ENCODE data around the gene TMEM269.
A peak's percentile ranks its signal among the peaks of the same experiment; 100 is the strongest.
"Not testable (repeated sequence)": the region's sequence is repeated elsewhere in the genome, so short reads cannot be mapped to it uniquely, and the experiment has no call there.

TMEM269 gene

GRCh38 chr1:42774928-42775526 lies 9.8 kb upstream of the TMEM269 start:
- FAIRE-seq, result no peak
- DNase-seq (ENCODE audit: low spot score), result no peak

DNA sequence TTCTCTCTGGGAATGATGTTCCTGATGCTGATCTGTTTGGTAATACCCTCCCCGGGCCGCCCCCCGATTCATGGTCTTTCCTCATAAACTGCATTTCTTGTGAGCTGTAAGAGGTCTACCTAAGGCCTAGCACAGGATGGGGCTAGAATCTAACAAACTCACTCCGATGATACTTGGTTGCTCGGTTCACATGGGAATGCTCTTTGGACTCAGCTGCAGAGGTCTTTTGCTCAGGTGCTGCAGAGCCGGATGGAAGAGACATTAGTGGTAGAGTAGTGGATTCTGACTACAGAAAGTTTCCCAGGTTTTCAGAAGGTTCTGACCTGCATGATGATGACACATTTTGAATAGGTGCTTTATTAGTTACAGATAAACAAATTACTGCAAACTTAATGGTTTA lies 8.3 kb upstream of the TMEM269 start:
- DNase-seq (ENCODE audit: low spot score) (no peak), FAIRE-seq (no peak)

GRCh38 chr1:42777852-42778251 lies 6.9 kb upstream of the TMEM269 start:
- no peak for FAIRE-seq
- DNase-seq (ENCODE audit: low spot score), result peak; percentile 52

DNA sequence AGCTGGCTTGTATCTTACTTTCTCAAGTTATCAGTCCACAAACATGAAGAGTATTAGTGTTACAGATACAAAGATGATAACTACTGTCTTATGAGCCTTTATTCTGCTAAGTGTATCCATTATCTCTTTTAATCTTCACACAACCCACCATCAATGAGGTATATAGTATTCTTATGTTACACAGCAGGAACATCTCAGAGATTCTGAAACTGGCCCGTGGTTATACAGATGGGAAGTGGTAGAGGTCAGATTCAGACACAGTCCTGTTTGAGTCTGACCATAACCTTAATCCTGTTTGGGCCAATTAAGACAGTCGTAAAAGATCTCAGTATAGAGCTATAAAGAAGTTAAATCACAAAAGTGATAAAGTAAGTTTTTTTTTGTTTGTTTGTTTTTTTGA lies 5.1 kb upstream of the TMEM269 start:
- DNase-seq (ENCODE audit: low spot score) (no peak), FAIRE-seq (no peak)

DNA sequence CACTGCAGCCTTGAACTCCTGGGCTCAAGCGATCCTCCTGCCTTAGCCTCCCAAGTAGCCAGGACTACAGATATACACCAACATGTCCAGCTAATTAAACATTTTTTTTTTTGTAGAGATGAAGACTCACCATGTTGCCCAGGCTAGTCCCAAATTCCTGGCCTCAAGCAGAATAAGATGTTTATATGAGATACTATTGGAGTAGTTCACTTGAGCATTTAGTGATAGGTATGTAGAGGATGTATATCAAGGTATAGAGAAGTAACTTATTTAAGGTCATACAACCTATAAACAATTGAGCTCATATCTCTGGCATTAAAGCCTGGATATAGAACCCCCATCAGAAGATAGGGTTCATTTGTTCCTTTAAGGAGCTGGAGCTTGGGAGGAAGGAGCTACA lies 4.6 kb upstream of the TMEM269 start:
- no peak for DNase-seq (ENCODE audit: low spot score)
- FAIRE-seq, result no peak

DNA sequence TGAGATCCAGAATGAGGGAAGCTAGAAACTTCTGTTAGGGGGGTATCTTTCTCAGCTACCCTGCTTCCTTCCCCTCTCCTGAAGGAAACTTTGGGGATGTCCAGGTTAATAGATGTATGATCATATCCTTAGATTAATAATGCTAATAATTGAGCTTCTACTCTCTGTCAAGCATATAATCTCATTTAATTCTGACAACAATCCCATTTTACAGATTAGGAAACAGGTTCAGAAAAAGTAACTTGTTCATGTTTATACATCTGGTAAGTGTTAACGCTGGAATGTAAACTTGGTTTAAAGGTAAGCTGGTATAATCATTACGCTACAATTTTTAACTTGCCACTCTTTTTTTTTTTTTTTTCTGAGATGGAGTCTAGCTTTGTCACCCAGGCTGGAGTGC lies 1.7 kb upstream of the TMEM269 start:
- no peak for FAIRE-seq
- DNase-seq (ENCODE audit: low spot score), result no peak

DNA sequence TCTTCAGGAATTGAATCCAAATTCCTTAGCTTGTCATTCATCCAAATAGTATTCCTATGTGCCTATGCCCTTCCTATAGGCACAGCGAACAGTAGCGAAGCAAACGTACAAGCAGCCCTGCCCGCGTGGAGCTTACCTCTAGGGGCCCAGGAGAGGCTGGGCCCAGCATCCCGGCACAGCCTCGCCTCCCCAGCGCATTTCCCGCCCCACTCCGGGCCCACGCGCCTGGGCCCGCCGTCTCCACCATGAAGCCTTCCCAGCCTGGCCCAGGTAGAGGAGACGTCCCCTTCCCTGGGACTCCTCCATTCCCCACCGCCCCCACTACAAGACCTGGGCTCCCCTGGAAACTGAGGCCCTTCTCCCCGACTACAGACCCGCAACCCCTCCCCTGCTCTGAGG lies 245 bp upstream of the TMEM269 start:
- DNase-seq (ENCODE audit: low spot score) (no peak), FAIRE-seq (no peak)

DNA sequence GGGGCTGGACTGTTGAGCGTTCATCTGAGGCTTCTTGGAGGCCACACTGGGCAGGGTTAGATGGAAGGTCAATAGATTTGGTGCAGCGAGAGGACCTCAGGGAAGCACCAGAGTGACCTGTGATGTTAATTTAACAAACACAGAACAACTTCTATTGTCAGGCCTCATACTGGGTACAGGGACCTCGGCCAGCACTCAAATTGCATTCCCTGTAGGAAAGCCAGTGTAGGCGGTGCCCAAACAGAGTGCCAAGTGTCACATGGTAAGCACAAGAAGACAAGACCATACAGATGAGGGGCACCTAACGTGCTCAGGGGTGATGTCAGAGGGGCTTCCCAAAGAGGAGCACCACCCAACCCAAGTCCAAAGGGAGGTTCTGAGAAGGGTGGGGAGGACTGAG lies 1.3 kb downstream of the TMEM269 start:
- DNase-seq (ENCODE audit: low spot score), result no peak
- no peak for FAIRE-seq

- no peak for FAIRE-seq
- no peak for DNase-seq (ENCODE audit: low spot score)
These were observed 3.2 kb downstream of the TMEM269 start for GRCh38 chr1:42788021-42788420.

DNA sequence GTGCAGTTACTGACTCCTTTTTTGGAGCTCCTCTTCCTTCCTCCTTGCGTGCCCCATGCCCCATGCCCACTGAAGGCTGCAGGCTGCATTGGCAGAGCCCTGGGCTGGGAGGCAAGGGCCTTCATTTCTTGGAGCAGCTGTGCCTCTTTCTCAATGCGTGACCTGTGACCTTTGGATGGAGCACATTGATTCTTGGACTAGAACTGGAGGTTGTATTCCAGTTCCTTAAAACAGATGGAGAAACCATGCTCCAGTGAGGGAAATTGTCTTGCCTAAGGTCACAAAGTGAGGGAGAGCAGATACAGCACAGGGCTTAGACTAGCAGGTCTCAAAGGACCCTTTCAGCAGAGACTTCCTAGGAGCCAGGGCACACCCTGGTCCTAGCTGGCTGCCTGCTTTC lies 9.0 kb downstream of the TMEM269 start:
- FAIRE-seq, result no peak
- DNase-seq (ENCODE audit: low spot score), result no peak

- FAIRE-seq (no peak), DNase-seq (ENCODE audit: low spot score) (no peak)
These were observed 12.6 kb downstream of the TMEM269 start for GRCh38 chr1:42797414-42797813.

- FAIRE-seq, result no peak
These were observed 13.2 kb downstream of the TMEM269 start for GRCh38 chr1:42797979-42798378.

DNA sequence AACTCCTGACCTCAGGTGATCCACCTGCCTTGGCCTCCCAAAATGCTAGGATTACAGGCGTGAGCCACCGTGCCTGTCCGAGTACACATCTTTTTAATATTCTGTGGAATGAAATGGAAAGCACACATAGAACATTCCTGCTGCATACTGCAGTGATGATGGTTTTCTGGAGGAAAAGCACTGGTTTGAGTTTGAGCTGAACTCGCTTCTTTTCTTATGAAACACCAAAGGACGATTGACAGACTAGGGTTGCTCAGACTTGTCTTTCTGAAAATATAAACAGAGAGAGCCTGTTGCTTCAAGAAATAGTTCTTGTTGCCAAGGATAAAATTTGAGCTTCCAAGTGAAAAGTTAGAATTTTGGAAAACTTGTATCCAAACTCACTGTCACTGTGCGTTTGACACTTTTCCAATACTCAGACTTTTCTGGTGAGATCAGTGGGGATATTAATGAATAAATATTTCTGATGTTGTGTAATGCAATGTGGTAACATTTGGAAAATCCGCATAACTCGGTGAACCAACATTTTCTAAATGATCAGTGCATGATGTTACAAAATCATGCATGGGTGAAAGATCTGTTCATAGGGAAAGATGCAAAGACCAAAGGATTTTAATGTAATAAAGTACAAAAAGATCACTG lies 17.2 kb downstream of the TMEM269 start:
- no peak for DNase-seq (ENCODE audit: low spot score)
- no peak for FAIRE-seq

More at GRCh38 chr1:42797979-42798378, 13.2 kb downstream of the TMEM269 start:
- no peak for DNase-seq (ENCODE audit: low spot score)

GRCh38 chr1:42806171-42806570 lies 21.4 kb downstream of the TMEM269 start:
- no peak for FAIRE-seq
- DNase-seq (ENCODE audit: low spot score), result no peak

DNA sequence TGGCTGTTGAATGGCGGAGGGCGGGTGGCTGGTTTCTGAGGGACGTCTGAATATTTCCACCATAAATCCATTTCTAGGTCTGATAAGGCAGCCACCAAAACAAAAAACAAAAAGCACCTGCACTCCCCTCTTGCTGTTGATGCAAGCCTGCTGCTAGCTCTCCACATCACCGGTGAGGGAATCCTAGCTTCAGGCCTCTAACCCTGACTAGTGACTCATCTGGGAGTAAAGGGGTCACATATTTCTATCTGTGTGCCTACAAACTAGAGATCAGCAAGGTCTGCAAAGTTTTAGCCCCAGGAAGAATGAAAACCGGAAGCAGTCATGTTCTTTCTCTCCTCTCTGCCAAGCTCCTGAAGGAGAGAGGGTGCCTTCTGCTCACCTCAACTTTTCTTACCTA lies 21.8 kb downstream of the TMEM269 start:
- DNase-seq (ENCODE audit: low spot score) (no peak), FAIRE-seq (no peak)

GRCh38 chr1:42807056-42807668 lies 22.4 kb downstream of the TMEM269 start:
- no peak for DNase-seq (ENCODE audit: low spot score)
- peak; percentile 13 for FAIRE-seq

DNA sequence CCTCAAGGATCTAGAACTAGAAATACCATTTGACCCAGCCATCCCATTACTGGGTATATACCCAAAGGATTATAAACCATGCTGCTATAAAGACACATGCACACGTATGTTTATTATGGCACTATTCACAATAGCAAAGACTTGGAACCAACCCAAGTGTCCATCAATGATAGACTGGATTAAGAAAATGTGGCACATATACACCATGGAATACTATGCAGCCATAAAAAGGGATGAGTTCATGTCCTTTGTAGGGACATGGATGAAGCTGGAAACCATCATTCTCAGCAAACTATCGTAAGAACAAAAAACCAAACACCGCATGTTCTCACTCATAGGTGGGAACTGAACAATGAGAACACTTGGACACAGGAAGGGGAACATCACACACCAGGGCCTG lies 30.0 kb downstream of the TMEM269 start:
- FAIRE-seq; DNase-seq (ENCODE audit: low spot score): not testable (repeated sequence)

- DNase-seq (ENCODE audit: low spot score), result peak; percentile 18
- FAIRE-seq, result no peak
These were observed 31.3 kb downstream of the TMEM269 start for GRCh38 chr1:42815941-42816584.

GRCh38 chr1:42816585-42817439 lies 32.0 kb downstream of the TMEM269 start, which contains the start of the genes ERMAP and SVBP:
TSS of gene ERMAP (plus strand) at chr1:42817122. CDS start at chr1:42830449, 13,327 bp downstream.
TSS of gene SVBP (minus strand) at chr1:42817397. CDS start at chr1:42816544, 853 bp downstream.
- FAIRE-seq (peak; percentile 87), DNase-seq (ENCODE audit: low spot score) (peak; percentile 99)

GRCh38 chr1:42817440-42817767 lies 32.6 kb downstream of the TMEM269 start:
- FAIRE-seq, result no peak
- no peak for DNase-seq (ENCODE audit: low spot score)

DNA sequence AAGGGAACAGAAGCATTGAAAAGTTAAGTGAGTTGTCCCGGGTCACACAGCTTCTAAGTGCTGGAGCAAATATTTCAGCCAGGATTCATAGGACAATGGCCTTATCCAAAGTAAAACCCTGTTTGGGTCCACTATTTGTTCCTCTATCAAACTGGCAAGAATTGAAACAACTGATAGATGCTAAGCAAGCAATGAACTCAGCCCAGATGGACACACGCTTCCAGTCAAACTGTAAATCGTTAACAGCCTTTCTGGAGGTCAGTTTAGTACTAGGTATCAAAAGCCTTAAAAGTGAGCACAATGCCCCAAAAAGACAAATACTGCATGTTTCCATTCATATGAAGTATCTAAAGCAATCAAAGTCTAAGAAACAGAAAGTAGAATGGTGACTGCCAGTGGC lies 33.2 kb downstream of the TMEM269 start:
- FAIRE-seq (no peak), DNase-seq (ENCODE audit: low spot score) (no peak)
